MV-4-11 (cell line): ENCODE results near the gene NAP1L1.

Experiments used
- DNase-seq: peaks from one replicate; lab custom pipeline; 2025; lab: John Stamatoyannopoulos, UW

The NAP1L1 gene

GRCh38 chr12:76084863-76085519, 506 bp upstream of the NAP1L1 start:
- DNase-seq, result peak; percentile 74

GRCh38 chr12:76083246-76083903, 1.1 kb downstream of the NAP1L1 start:
- no peak for DNase-seq

- DNase-seq, result no peak
Measured at GRCh38 chr12:76081909-76082308, 2.6 kb downstream of the NAP1L1 start.

GRCh38 chr12:76080729-76081415, 3.6 kb downstream of the NAP1L1 start:
- no peak for DNase-seq

GRCh38 chr12:76080017-76080728, 4.3 kb downstream of the NAP1L1 start:
- no peak for DNase-seq

GRCh38 chr12:76078748-76079147, 5.7 kb downstream of the NAP1L1 start:
- no peak for DNase-seq

- DNase-seq, result no peak
Measured at GRCh38 chr12:76075448-76075847, 9.0 kb downstream of the NAP1L1 start.

GRCh38 chr12:76074701-76075336, 9.7 kb downstream of the NAP1L1 start:
- no peak for DNase-seq

GRCh38 chr12:76073561-76073960, 10.9 kb downstream of the NAP1L1 start:
- no peak for DNase-seq

GRCh38 chr12:76072568-76072967, 11.9 kb downstream of the NAP1L1 start:
- no peak for DNase-seq

- DNase-seq, result peak; percentile 37
Measured at GRCh38 chr12:76069339-76069738, 15.1 kb downstream of the NAP1L1 start.

GRCh38 chr12:76065917-76066316, 18.6 kb downstream of the NAP1L1 start:
- DNase-seq, result no peak

- DNase-seq, result peak; percentile 71
Measured at GRCh38 chr12:76064904-76065303, 19.6 kb downstream of the NAP1L1 start.

- DNase-seq, result no peak
Measured at GRCh38 chr12:76060111-76060510, 24.4 kb downstream of the NAP1L1 start.

GRCh38 chr12:76057326-76057725, 27.2 kb downstream of the NAP1L1 start:
- DNase-seq, result no peak

- DNase-seq, result no peak
Measured at GRCh38 chr12:76055393-76055792, 29.1 kb downstream of the NAP1L1 start.

- no peak for DNase-seq
Measured at GRCh38 chr12:76049575-76050251, 34.8 kb downstream of the NAP1L1 start.

- no peak for DNase-seq
Measured at GRCh38 chr12:76047742-76048141, 36.7 kb downstream of the NAP1L1 start.

- DNase-seq, result no peak
Measured at GRCh38 chr12:76047060-76047459, 37.4 kb downstream of the NAP1L1 start.

- DNase-seq, result no peak
Measured at GRCh38 chr12:76043377-76043776, 41.1 kb downstream of the NAP1L1 start.

GRCh38 chr12:76042147-76042546, 42.3 kb downstream of the NAP1L1 start:
- peak; percentile 63 for DNase-seq

GRCh38 chr12:76041406-76041805, 43.1 kb downstream of the NAP1L1 start:
- DNase-seq, result no peak
